Stomach (tissue), 9 donors: ENCODE results near the gene CD9. TPM values are rescaled to one million over a fixed set of nuclear protein-coding genes. Genes with fewer than 3 reads are reported as not detected.
A peak's percentile ranks its signal among the peaks of the same experiment; 100 is the strongest.

ENCODE experiments used
- DNase-seq, 2 donors: peaks; one replicate each; pipeline versions ENCODE4 v3.0.0 to v3.0.0-alpha.2; 2013 to 2019
- H3K27ac ChIP-seq, 5 donors: fragments of 200-600 bp in 4 of 5; sonication (generic) in 4 of 5; one replicate each; pipeline ENCODE4 v1.5.1; 2013 to 2019; ENCODE audit warnings: mild to moderate bottlenecking in 1 of 5, moderate library complexity in 1 of 5
- H3K27me3 ChIP-seq, 3 donors: fragments of 200-600 bp; sonication (generic); one replicate each; pipeline ENCODE4 v1.5.1; 2017 to 2019; ENCODE audit warnings: mixed run types in 1 of 3
- H3K36me3 ChIP-seq, 4 donors: fragments of 200-600 bp; sonication (generic); 1 replicate in 3 of 4; 2 replicates in 1 of 4; pipeline ENCODE4 v1.5.1; 2016 to 2019
- H3K4me1 ChIP-seq, 4 donors: fragments of 200-600 bp; sonication (generic); one replicate each; pipeline ENCODE4 v1.5.1; 2016 to 2019
- H3K4me3 ChIP-seq, 4 donors: fragments of 200-600 bp; sonication (generic) in 3 of 4; one replicate each; pipeline ENCODE4 v1.5.1; 2016 to 2019; ENCODE audit warnings: mild to moderate bottlenecking in 1 of 4
- H3K9me3 ChIP-seq, 4 donors: fragments of 200-600 bp; sonication (generic); one replicate each; pipeline ENCODE4 v1.5.1; 2016 to 2019
- CTCF ChIP-seq, 7 experiments: fragments of 450-650 bp in 4 of 7; fragments of 200-600 bp in 3 of 7; sonication (generic) in 3 of 7; IDR thresholded peaks; one replicate each; pipeline ENCODE4 v1.5.1; 2016 to 2019; ENCODE audit warnings: antibody characterized with exemption in 7 of 7, control low read depth in 2 of 7, mild to moderate bottlenecking in 1 of 7
- EP300 ChIP-seq: sonication (generic); formaldehyde crosslinking; IDR thresholded peaks from one replicate; pipeline ENCODE4 v1.6.1; 2017; ENCODE audit warnings: antibody characterized with exemption
- POLR2A ChIP-seq, 4 donors: fragments of 450-650 bp; IDR thresholded peaks; one replicate each; pipeline ENCODE4 v1.6.1; 2016; ENCODE audit warnings: antibody characterized with exemption in 4 of 4, control low read depth in 2 of 4, mild to moderate bottlenecking in 1 of 4, moderate library complexity in 1 of 4
- POLR2AphosphoS5 ChIP-seq, 3 donors: sonication (generic); formaldehyde crosslinking; IDR thresholded peaks; one replicate each; pipeline ENCODE4 v1.6.1; 2016; ENCODE audit warnings: antibody characterized with exemption in 3 of 3
- WGBS, 5 donors: extraction: QIAGEN DNeasy Blood & Tissue Kit in 3 of 5; methylation state at CpG; one replicate each; pipeline versions ENCODE4 v1.1.5 to v1.1.7; 2013 to 2018; 5-methylcytosine and 5-hydroxymethylcytosine counted together
- intact Hi-C: fragments of 100-400 bp; cut with DNase I; formaldehyde crosslinking; loops from one replicate; pipeline ENCODE4 v1.15.1; 2023; ENCODE audit warnings: low total_unique reads
- polyA plus RNA-seq, 3 donors: library from polyadenylated mRNA; stranded (reverse); fragments of 200-250 nt; gene quantifications; one replicate each; pipeline ENCODE4 v1.2.3, GENCODE V29; 2013
- total RNA-seq, 5 donors: library from RNA; depleted of rRNA; stranded (reverse); fragments of >200 nt; gene quantifications; one replicate each; pipeline versions ENCODE4 v1.1.0 to v1.2.3, GENCODE V29; 2014 to 2016
- donor health status: healthy with polysubstance abuse.
- donor health status: Bipolar disorder and iron deficiency.
- donor health status: healthy.

Gene CD9
- total and polyA plus RNA-seq, 8 donors, result 51.0 to 421 (median 139) TPM

- no peaks in the 10 kb centered on the region for H3K9me3 ChIP-seq
- TF ChIP-seq POLR2AphosphoS5 (IDR thresholded peaks at IDR 0.05) (peak; percentile 54 to 91 (median 59)), POLR2A (IDR thresholded peaks at IDR 0.05) (no peak), EP300 (no peak), CTCF (IDR thresholded peaks at IDR 0.05) (no peak)
- 27 to 53% (median 38%) methylated on average over 2 of the region's 2 CpGs for WGBS, 5 donors
- H3K4me3 ChIP-seq, result no peak overlapping the region
- peak overlapping the region; percentile 62 to 96 (median 92) for H3K27ac ChIP-seq
- H3K4me1 ChIP-seq, result peaks cover 32 to 46% (median 41%) of the 10 kb centered on the region in 4 donors
- intact Hi-C loops, result loop anchor here (5.0 to 10.0 kb wide), 3 partner anchors 83 to 285 kb away; no protein-coding TSS in a partner anchor
- no peaks in the 10 kb centered on the region for H3K27me3 ChIP-seq
- no peaks in the 10 kb centered on the region for H3K36me3 ChIP-seq
- DNase-seq, result peak; percentile 67 to 81
These were observed 79.9 kb downstream of the CD9 start for GRCh38 chr12:6280053-6280469.

- H3K4me3 ChIP-seq, result no peak overlapping the region
- no peak for TF ChIP-seq POLR2AphosphoS5 (IDR thresholded peaks at IDR 0.05)
- no peak for TF ChIP-seq POLR2A (IDR thresholded peaks at IDR 0.05)
- no peak for TF ChIP-seq CTCF (IDR thresholded peaks at IDR 0.05)
- no peak for TF ChIP-seq EP300
- DNase-seq, result no peak
- no peaks in the 10 kb centered on the region for H3K9me3 ChIP-seq
- WGBS, 5 donors, result 88 to 96% (median 90%) methylated on average over 11 of the region's 11 CpGs
- H3K4me1 ChIP-seq, result peaks cover 32 to 50% (median 43%) of the 10 kb centered on the region in 4 donors
- no peaks in the 10 kb centered on the region for H3K27me3 ChIP-seq
- peak overlapping the region; percentile 62 to 96 (median 92) for H3K27ac ChIP-seq
- intact Hi-C loops, result loop anchor here (5.0 to 10.0 kb wide), 3 partner anchors 83 to 286 kb away; no protein-coding TSS in a partner anchor
- no peaks in the 10 kb centered on the region for H3K36me3 ChIP-seq
These were observed 80.5 kb downstream of the CD9 start for GRCh38 chr12:6280672-6281071.

- H3K36me3 ChIP-seq, result no peaks in the 10 kb centered on the region
- H3K9me3 ChIP-seq, result no peaks in the 10 kb centered on the region
- H3K27ac ChIP-seq, result peak overlapping the region in 3 of 5 donors; percentile 91 to 96 (median 92)
- intact Hi-C loops, result loop anchor here (5.0 to 10.0 kb wide), 3 partner anchors 84 to 286 kb away; no protein-coding TSS in a partner anchor
- TF ChIP-seq POLR2A (IDR thresholded peaks at IDR 0.05), result no peak
- TF ChIP-seq CTCF (IDR thresholded peaks at IDR 0.05), result no peak
- no peak for TF ChIP-seq EP300
- TF ChIP-seq POLR2AphosphoS5 (IDR thresholded peaks at IDR 0.05), result no peak
- H3K27me3 ChIP-seq, result no peaks in the 10 kb centered on the region
- DNase-seq, result no peak
- peaks cover 32 to 50% (median 43%) of the 10 kb centered on the region in 4 donors for H3K4me1 ChIP-seq
- no peak overlapping the region for H3K4me3 ChIP-seq
- 87 to 94% (median 93%) methylated on average over 13 of the region's 13 CpGs for WGBS, 5 donors
These were observed 81.0 kb downstream of the CD9 start for GRCh38 chr12:6281081-6281809.

- Histone ChIP-seq H3K4me1 (peaks cover 30 to 42% (median 39%) of the 10 kb centered on the region in 4 donors), H3K27me3 (no peaks in the 10 kb centered on the region), H3K4me3 (no peak overlapping the region), H3K9me3 (no peaks in the 10 kb centered on the region), H3K27ac (no peak overlapping the region), H3K36me3 (no peaks in the 10 kb centered on the region)
- DNase-seq, result no peak
- intact Hi-C loops, result loop anchor here (5.0 to 10.0 kb wide), 3 partner anchors 85 to 288 kb away; no protein-coding TSS in a partner anchor
- TF ChIP-seq POLR2A (IDR thresholded peaks at IDR 0.05) (no peak), EP300 (no peak), POLR2AphosphoS5 (IDR thresholded peaks at IDR 0.05) (no peak), CTCF (IDR thresholded peaks at IDR 0.05) (no peak)
- WGBS, 5 donors, result 89 to 98% (median 95%) methylated on average over 4 of the region's 4 CpGs
These were observed 82.2 kb downstream of the CD9 start for GRCh38 chr12:6282453-6282840.
